Nephron (organoid): Measurements from ENCODE around the gene COQ10A.

Source experiments
- H3K27ac Mint-ChIP-seq, 3 experiments: 2 replicates each; pipeline ENCODE4 v1.8.0; 2020; ENCODE audit warnings: mixed read lengths in 3 of 3, mild to moderate bottlenecking in 2 of 3, moderate library complexity in 1 of 3
- H3K27me3 Mint-ChIP-seq: 2 replicates; pipeline ENCODE4 v1.8.0; 2021; ENCODE audit warnings: low read depth, mild to moderate bottlenecking, moderate library complexity, mixed read lengths
- H3K36me3 Mint-ChIP-seq: 2 replicates; pipeline ENCODE4 v1.8.0; 2020; ENCODE audit warnings: low read depth, mixed read lengths
- H3K4me1 Mint-ChIP-seq: 2 replicates; pipeline ENCODE4 v1.8.0; 2020; ENCODE audit warnings: mixed read lengths
- H3K4me3 Mint-ChIP-seq, 3 experiments: 2 replicates each; pipeline ENCODE4 v1.8.0; 2020; ENCODE audit warnings: mild to moderate bottlenecking in 3 of 3, mixed read lengths in 3 of 3, moderate library complexity in 2 of 3
- H3K9me3 Mint-ChIP-seq: 2 replicates; pipeline ENCODE4 v1.8.0; 2020; ENCODE audit warnings: mixed read lengths
- TF ChIP-seq, protein P1 (sequence below), 3 experiments: fragments of 200-600 bp; sonication (generic); IDR thresholded peaks; one replicate each; pipeline ENCODE4 v1.5.0; 2021; ENCODE audit warnings: antibody characterized with exemption in 3 of 3; ENCODE audit not compliant: unreplicated experiment in 3 of 3

Gene COQ10A

DNA sequence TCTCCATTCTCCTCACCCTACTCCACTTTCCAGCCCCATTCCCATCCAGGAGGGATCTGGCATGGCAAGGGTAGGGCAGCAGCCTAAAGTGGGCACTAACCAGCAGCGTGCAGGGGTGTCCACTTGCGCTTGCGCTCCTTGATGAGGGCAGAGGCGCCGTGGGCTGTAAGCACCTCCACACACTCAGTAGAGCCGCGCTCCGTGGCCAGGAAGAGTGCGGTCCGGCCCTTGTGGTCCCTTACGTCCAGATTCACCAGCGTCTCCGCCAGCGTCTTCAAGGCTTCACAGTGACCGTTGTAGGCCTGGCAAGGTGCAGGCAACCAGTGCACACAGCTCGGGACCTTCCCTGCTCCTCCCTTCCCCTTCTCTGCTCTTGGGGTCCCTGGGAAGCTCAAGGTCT is 18.8 kb upstream of the COQ10A start:
- Mint-ChIP-seq H3K4me3 (no peak overlapping the region), H3K9me3 (no peaks in the 10 kb centered on the region), H3K27ac (no peak overlapping the region), H3K27me3 (no peaks in the 10 kb centered on the region), H3K4me1 (no peaks in the 10 kb centered on the region), H3K36me3 (peaks cover 57% of the 10 kb centered on the region)
- TF ChIP-seq, protein P1, sequence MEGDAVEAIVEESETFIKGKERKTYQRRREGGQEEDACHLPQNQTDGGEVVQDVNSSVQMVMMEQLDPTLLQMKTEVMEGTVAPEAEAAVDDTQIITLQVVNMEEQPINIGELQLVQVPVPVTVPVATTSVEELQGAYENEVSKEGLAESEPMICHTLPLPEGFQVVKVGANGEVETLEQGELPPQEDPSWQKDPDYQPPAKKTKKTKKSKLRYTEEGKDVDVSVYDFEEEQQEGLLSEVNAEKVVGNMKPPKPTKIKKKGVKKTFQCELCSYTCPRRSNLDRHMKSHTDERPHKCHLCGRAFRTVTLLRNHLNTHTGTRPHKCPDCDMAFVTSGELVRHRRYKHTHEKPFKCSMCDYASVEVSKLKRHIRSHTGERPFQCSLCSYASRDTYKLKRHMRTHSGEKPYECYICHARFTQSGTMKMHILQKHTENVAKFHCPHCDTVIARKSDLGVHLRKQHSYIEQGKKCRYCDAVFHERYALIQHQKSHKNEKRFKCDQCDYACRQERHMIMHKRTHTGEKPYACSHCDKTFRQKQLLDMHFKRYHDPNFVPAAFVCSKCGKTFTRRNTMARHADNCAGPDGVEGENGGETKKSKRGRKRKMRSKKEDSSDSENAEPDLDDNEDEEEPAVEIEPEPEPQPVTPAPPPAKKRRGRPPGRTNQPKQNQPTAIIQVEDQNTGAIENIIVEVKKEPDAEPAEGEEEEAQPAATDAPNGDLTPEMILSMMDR (IDR thresholded peaks at IDR 0.05; ENCODE audit: unreplicated experiment in 3 of 3): no peak

DNA sequence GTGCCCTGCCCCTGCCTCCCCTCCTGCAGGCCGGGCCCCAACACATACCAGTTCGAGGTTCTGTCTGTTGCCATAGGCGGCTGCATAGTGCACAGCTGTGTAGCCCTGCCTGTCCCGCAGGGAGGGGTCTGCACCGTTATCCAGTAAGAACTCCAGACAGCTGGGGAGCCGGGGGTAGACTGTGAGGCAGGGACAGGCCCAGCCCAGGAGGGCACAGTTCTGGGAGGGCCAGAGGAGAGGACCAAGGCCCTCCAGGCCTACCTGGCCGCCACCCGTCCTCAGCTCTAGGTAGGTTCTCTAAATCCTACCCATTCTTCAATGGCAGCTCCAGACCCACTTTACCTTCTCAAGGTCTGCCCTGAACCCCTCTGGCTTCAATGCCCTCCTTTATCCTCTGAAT is 18.0 kb upstream of the COQ10A start:
- Mint-ChIP-seq H3K4me3 (no peak overlapping the region), H3K27me3 (no peaks in the 10 kb centered on the region), H3K36me3 (peaks cover 61% of the 10 kb centered on the region), H3K9me3 (no peaks in the 10 kb centered on the region), H3K4me1 (no peaks in the 10 kb centered on the region), H3K27ac (no peak overlapping the region)
- TF ChIP-seq, protein P1 (IDR thresholded peaks at IDR 0.05; ENCODE audit: unreplicated experiment in 3 of 3): no peak

DNA sequence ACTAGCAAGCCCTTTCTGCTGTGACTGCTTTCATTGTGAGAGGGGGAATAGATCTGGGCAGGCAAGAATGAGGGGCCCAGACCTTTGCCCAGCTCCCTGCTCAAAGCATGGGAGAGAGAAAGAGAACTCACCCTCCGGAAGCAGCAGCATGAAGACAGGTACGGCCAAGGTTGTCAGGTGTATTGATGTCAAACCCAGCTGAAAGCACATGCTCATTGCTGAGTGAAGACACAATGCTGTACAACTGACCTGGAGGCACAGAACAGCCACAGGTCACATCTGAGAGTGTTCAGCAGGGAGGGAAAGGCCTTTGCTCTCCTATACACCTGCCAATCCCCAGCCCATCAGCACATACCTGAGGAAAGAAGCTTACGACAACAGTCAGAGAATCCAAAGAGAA is 14.1 kb upstream of the COQ10A start:
- H3K4me1 Mint-ChIP-seq: peaks cover 16% of the 10 kb centered on the region
- H3K4me3 Mint-ChIP-seq: no peak overlapping the region
- TF ChIP-seq, protein P1 (IDR thresholded peaks at IDR 0.05; ENCODE audit: unreplicated experiment in 3 of 3): no peak
- no peaks in the 10 kb centered on the region for H3K27me3 Mint-ChIP-seq
- no peaks in the 10 kb centered on the region for H3K9me3 Mint-ChIP-seq
- peaks cover 56% of the 10 kb centered on the region for H3K36me3 Mint-ChIP-seq
- no peak overlapping the region for H3K27ac Mint-ChIP-seq

DNA sequence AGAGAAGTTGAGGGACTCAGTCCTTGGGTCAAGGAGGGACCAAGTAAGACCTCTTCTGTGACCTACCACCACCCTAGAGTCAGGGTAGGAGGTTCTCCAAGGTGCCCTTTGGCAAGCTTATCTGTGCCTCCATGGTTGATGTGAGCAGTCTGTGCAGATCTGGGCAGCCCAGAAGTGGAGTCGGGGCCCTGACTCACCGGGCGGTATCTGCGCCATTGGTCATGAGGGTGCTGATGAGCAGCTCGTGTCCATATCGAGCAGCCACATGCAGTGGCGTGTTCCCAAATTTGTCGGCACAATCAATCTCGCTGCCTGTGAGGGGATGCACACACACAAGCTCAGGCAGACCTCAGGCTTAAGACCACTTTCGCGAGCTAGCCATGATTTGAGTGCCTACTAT is 13.7 kb upstream of the COQ10A start:
- Mint-ChIP-seq H3K4me1 (peaks cover 16% of the 10 kb centered on the region), H3K9me3 (no peaks in the 10 kb centered on the region), H3K36me3 (peaks cover 54% of the 10 kb centered on the region)

DNA sequence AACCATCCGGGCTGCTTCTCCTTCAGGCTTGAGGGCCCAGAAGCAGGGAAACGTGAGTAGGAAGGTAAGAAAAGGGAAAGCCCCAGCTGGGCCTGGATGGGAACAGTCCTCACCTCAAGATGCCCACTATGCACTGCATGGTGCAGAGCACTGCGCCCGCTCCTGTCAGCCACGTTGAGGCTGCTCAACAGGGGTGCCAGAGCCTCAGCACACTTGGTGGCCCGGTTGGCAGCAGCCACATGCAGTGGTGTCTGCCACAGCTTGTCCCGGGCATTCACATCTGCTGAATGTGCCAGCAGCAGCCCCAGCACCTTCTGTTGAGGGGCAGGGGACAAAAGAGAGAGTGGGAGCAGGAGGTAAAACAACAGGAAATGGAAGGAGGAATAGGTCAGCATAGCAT is 11.1 kb upstream of the COQ10A start:
- Mint-ChIP-seq H3K27ac (no peak overlapping the region), H3K27me3 (no peaks in the 10 kb centered on the region), H3K9me3 (no peaks in the 10 kb centered on the region), H3K36me3 (peaks cover 45% of the 10 kb centered on the region), H3K4me3 (peak overlapping the region; percentile 40 to 96 (median 96)), H3K4me1 (peaks cover 26% of the 10 kb centered on the region)
- TF ChIP-seq, protein P1 (IDR thresholded peaks at IDR 0.05; ENCODE audit: unreplicated experiment in 3 of 3): no peak

More for the DNA sequence above, 13.7 kb upstream of the COQ10A start:
- Mint-ChIP-seq H3K27me3 (no peaks in the 10 kb centered on the region), H3K4me3 (peak overlapping the region in 1 of 3 experiments; percentile 50), H3K27ac (no peak overlapping the region)
- TF ChIP-seq, protein P1 (IDR thresholded peaks at IDR 0.05; ENCODE audit: unreplicated experiment in 3 of 3): no peak

DNA sequence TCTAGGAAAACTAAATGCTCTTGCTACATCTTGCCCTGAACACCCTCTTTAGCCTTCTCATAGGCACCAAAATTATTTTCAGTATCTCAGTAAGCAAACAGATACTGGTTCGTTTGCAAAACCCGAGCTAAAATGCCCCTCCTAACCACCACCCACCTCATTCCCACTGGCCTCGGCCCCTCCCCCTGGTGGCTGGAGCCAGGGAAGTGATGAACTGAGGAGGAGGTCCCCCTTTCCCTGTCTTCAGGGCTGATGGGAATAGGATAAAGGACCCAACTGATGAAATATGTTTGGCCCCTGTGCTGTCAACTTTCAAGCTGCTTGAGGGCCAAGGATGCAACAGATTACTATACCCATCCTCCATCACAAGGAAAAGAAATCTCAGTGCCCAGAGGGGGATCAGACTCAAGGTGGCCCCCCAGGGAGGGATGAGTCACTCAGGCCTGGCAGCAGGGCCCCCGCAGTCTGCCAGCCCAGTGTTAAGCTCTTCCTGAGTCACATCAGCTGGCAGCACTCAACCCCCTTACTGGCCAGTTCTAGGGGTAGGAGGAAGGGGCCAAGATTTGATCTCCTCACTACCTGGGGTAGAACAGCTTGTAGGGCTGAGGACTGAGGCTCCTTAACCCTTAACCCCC is 10.3 kb upstream of the COQ10A start:
- Mint-ChIP-seq H3K36me3 (peaks cover 43% of the 10 kb centered on the region), H3K27me3 (no peaks in the 10 kb centered on the region), H3K4me3 (peak overlapping the region; percentile 96), H3K9me3 (no peaks in the 10 kb centered on the region), H3K4me1 (peaks cover 32% of the 10 kb centered on the region), H3K27ac (peak overlapping the region; percentile 69 to 94 (median 81))
- TF ChIP-seq, protein P1 (IDR thresholded peaks at IDR 0.05; ENCODE audit: unreplicated experiment in 3 of 3): no peak
